Peyer's patch (tissue), 4 donors: ENCODE results near the gene COL6A3. TPM values are rescaled to one million over a fixed set of nuclear protein-coding genes. Genes with fewer than 3 reads are reported as not detected.
A peak's percentile ranks its signal among the peaks of the same experiment; 100 is the strongest.

Experiments used
- DNase-seq, 3 donors: peaks; one replicate each; pipeline ENCODE4 v3.0.0-alpha.2; 2017 to 2019
- H3K27ac ChIP-seq, 4 donors: fragments of 200-600 bp; sonication (generic); one replicate each; pipeline ENCODE4 v1.5.1; 2016 to 2019
- H3K27me3 ChIP-seq, 2 donors: fragments of 200-600 bp; sonication (generic); one replicate each; pipeline ENCODE4 v1.5.1; 2019
- H3K36me3 ChIP-seq, 3 donors: fragments of 200-600 bp; sonication (generic); one replicate each; pipeline ENCODE4 v1.5.1; 2016 to 2019
- H3K4me1 ChIP-seq, 4 donors: fragments of 200-600 bp; sonication (generic); one replicate each; pipeline ENCODE4 v1.5.1; 2016 to 2019
- H3K4me3 ChIP-seq, 4 donors: fragments of 200-600 bp; sonication (generic); 1 replicate in 3 of 4; 2 replicates in 1 of 4; pipeline ENCODE4 v1.5.1; 2016 to 2019; ENCODE audit warnings: mild to moderate bottlenecking in 1 of 4
- H3K9me3 ChIP-seq, 4 donors: fragments of 200-600 bp; sonication (generic); one replicate each; pipeline ENCODE4 v1.5.1; 2016 to 2019; ENCODE audit warnings: mild to moderate bottlenecking in 1 of 4
- POLR2A ChIP-seq, 2 donors: fragments of 450-650 bp; IDR thresholded peaks; one replicate each; pipeline ENCODE4 v1.5.1; 2017; ENCODE audit warnings: antibody characterized with exemption in 2 of 2, mild to moderate bottlenecking in 2 of 2, moderate library complexity in 2 of 2
- total RNA-seq, 4 donors: library from RNA; depleted of rRNA; stranded (reverse); fragments of >200 nt; gene quantifications; one replicate each; pipeline ENCODE4 v1.1.0, GENCODE V29; 2016
- TF ChIP-seq, protein P1 (sequence below), 6 experiments: fragments of 450-650 bp in 4 of 6; fragments of 200-600 bp in 2 of 6; sonication (generic) in 1 of 6; IDR thresholded peaks; one replicate each; pipeline ENCODE4 v1.5.1; 2017 to 2019; ENCODE audit warnings: antibody characterized with exemption in 6 of 6, mild to moderate bottlenecking in 3 of 6, moderate library complexity in 1 of 6

Gene COL6A3
- total RNA-seq, 4 donors from 2014 or later, result 51.7 to 172 (median 71.0) TPM

- Histone ChIP-seq H3K4me1 (no peaks in the 10 kb centered on the region), H3K4me3 (no peak overlapping the region), H3K27ac (no peak overlapping the region), H3K36me3 (peaks cover 0 to 28% (median 0%) of the 10 kb centered on the region in 3 donors), H3K9me3 (no peaks in the 10 kb centered on the region), H3K27me3 (no peaks in the 10 kb centered on the region)
- DNase-seq, result no peak
- TF ChIP-seq POLR2A (IDR thresholded peaks at IDR 0.05), result no peak
- TF ChIP-seq, protein P1, sequence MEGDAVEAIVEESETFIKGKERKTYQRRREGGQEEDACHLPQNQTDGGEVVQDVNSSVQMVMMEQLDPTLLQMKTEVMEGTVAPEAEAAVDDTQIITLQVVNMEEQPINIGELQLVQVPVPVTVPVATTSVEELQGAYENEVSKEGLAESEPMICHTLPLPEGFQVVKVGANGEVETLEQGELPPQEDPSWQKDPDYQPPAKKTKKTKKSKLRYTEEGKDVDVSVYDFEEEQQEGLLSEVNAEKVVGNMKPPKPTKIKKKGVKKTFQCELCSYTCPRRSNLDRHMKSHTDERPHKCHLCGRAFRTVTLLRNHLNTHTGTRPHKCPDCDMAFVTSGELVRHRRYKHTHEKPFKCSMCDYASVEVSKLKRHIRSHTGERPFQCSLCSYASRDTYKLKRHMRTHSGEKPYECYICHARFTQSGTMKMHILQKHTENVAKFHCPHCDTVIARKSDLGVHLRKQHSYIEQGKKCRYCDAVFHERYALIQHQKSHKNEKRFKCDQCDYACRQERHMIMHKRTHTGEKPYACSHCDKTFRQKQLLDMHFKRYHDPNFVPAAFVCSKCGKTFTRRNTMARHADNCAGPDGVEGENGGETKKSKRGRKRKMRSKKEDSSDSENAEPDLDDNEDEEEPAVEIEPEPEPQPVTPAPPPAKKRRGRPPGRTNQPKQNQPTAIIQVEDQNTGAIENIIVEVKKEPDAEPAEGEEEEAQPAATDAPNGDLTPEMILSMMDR (IDR thresholded peaks at IDR 0.05), result no peak
Observed at GRCh38 chr2:237371856-237372255, 42.1 kb downstream of the COL6A3 start.

GRCh38 chr2:237365671-237366070 is 48.3 kb downstream of the COL6A3 start:
- no peaks in the 10 kb centered on the region for H3K9me3 ChIP-seq
- DNase-seq, result no peak
- no peaks in the 10 kb centered on the region for H3K27me3 ChIP-seq
- no peak overlapping the region for H3K4me3 ChIP-seq
- H3K36me3 ChIP-seq, result peaks cover 0 to 33% (median 0%) of the 10 kb centered on the region in 3 donors
- no peaks in the 10 kb centered on the region for H3K4me1 ChIP-seq
- TF ChIP-seq, protein P1 (IDR thresholded peaks at IDR 0.05), result no peak
- TF ChIP-seq POLR2A (IDR thresholded peaks at IDR 0.05), result no peak
- no peak overlapping the region for H3K27ac ChIP-seq

GRCh38 chr2:237364655-237365054 is 49.3 kb downstream of the COL6A3 start:
- Histone ChIP-seq H3K4me1 (no peaks in the 10 kb centered on the region), H3K27ac (no peak overlapping the region), H3K4me3 (no peak overlapping the region), H3K9me3 (no peaks in the 10 kb centered on the region), H3K27me3 (no peaks in the 10 kb centered on the region), H3K36me3 (peaks cover 0 to 33% (median 0%) of the 10 kb centered on the region in 3 donors)
- no peak for DNase-seq
- TF ChIP-seq, protein P1 (IDR thresholded peaks at IDR 0.05), result no peak
- TF ChIP-seq POLR2A (IDR thresholded peaks at IDR 0.05), result no peak

DNA sequence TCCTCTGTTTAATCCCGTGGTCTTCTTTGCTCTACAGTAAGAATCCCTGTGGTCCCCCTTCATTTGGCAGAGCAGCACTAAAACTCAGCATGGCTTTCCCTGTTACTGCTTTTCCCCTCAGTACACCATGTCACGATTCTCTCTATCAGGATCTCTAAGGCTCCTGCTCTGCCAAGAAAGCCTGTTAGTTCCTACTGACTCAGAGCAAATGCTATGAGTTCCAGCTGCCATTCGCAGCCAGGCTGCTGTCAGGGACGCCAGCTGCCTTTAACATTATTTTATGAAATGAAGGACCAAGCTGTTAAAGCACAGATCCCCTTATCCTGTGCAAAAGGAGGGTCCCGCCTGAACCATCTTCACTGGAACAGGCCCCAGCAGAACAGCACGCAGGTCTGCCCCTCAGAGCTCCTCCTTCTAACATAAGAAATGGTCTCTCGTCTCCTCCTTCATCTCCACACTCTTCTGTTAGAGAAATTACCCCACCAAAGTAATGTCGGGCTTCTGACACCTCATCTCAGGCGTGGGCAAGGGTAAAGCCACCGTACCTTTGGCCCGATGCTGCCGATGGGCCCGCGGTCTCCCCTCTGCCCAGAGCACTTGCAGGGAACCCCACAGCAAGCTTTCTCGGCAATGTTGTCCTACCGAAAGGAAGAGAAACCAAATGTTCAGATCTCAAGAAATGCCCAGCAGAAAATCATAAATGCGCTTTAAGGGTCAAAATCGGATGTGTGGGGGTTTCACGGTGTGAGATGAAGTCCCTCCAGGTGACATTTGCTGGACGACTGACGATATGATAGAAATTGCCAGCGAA is 52.6 kb downstream of the COL6A3 start:
- peaks cover 0 to 19% (median 0%) of the 10 kb centered on the region in 3 donors for H3K36me3 ChIP-seq
- H3K27ac ChIP-seq, result peak overlapping the region in 2 of 4 donors; percentile 25 to 57
- H3K27me3 ChIP-seq, result no peaks in the 10 kb centered on the region
- no peak for TF ChIP-seq POLR2A (IDR thresholded peaks at IDR 0.05)
- TF ChIP-seq, protein P1 (IDR thresholded peaks at IDR 0.05), result no peak
- H3K4me3 ChIP-seq, result no peak overlapping the region
- no peaks in the 10 kb centered on the region for H3K4me1 ChIP-seq
- no peaks in the 10 kb centered on the region for H3K9me3 ChIP-seq
- DNase-seq, result no peak

- H3K9me3 ChIP-seq, result no peaks in the 10 kb centered on the region
- H3K27me3 ChIP-seq, result no peaks in the 10 kb centered on the region
- no peaks in the 10 kb centered on the region for H3K4me1 ChIP-seq
- peak overlapping the region in 3 of 4 donors; percentile 17 to 57 (median 39) for H3K27ac ChIP-seq
- no peak overlapping the region for H3K4me3 ChIP-seq
- DNase-seq, result no peak
- H3K36me3 ChIP-seq, result peaks cover 0 to 11% (median 0%) of the 10 kb centered on the region in 3 donors
- no peak for TF ChIP-seq POLR2A (IDR thresholded peaks at IDR 0.05)
- TF ChIP-seq, protein P1 (IDR thresholded peaks at IDR 0.05), result no peak
Observed at GRCh38 chr2:237359894-237360780, 53.8 kb downstream of the COL6A3 start.
